GM23248 (cell line): Measurements from ENCODE around the gene TSPAN12. TPM values are rescaled to one million over a fixed set of nuclear protein-coding genes. Genes with fewer than 3 reads are reported as not detected.
"Not testable (repeated sequence)": the region's sequence is repeated elsewhere in the genome, so short reads cannot be mapped to it uniquely, and the experiment has no call there.

Source experiments
- DNase-seq: peaks from one replicate; pipeline ENCODE4 v3.0.0-alpha.2; 2015
- H2AFZ ChIP-seq: fragments of 200-600 bp; sonication (generic); 2 replicates; pipeline ENCODE4 v1.6.1; 2016; ENCODE audit warnings: antibody characterized with exemption
- H3F3A ChIP-seq: fragments of 200-600 bp; sonication (generic); 2 replicates; pipeline ENCODE4 v1.6.1; 2016; ENCODE audit warnings: mild to moderate bottlenecking, antibody characterized with exemption, mixed run types; ENCODE audit not compliant: insufficient read depth
- H3K27ac ChIP-seq: fragments of 200-600 bp; sonication (generic); 2 replicates; pipeline ENCODE4 v1.5.1; 2016; ENCODE audit warnings: mild to moderate bottlenecking
- H3K27me3 ChIP-seq: fragments of 200-600 bp; sonication (generic); replicated peaks from 2 replicates; pipeline ENCODE4 v1.6.1; 2016; ENCODE audit warnings: mild to moderate bottlenecking; ENCODE audit not compliant: insufficient read depth
- H3K36me3 ChIP-seq: fragments of 200-600 bp; sonication (generic); 2 replicates; pipeline ENCODE4 v1.6.1; 2016; ENCODE audit warnings: low read depth, mild to moderate bottlenecking
- H3K4me1 ChIP-seq: fragments of 200-600 bp; sonication (generic); 2 replicates; pipeline ENCODE4 v1.6.1; 2016; ENCODE audit warnings: mild to moderate bottlenecking; ENCODE audit not compliant: insufficient read depth
- H3K4me2 ChIP-seq: fragments of 200-600 bp; sonication (generic); one replicate; pipeline ENCODE4 v1.6.1; 2016; ENCODE audit warnings: mild to moderate bottlenecking; ENCODE audit not compliant: unreplicated experiment
- H3K4me3 ChIP-seq: fragments of 200-600 bp; sonication (generic); 2 replicates; pipeline ENCODE4 v1.5.1; 2016; ENCODE audit warnings: mild to moderate bottlenecking
- H3K79me2 ChIP-seq: fragments of 200-600 bp; sonication (generic); 2 replicates; pipeline ENCODE4 v1.6.1; 2016; ENCODE audit warnings: mild to moderate bottlenecking; ENCODE audit not compliant: insufficient read depth
- H3K9ac ChIP-seq: fragments of 200-600 bp; sonication (generic); 2 replicates; pipeline ENCODE4 v1.6.1; 2016; ENCODE audit warnings: mild to moderate bottlenecking
- H3K9me2 ChIP-seq: fragments of 200-600 bp; sonication (generic); 2 replicates; pipeline ENCODE4 v1.6.1; 2016; ENCODE audit warnings: mixed run types, mild to moderate bottlenecking, moderate library complexity; ENCODE audit not compliant: insufficient read depth
- H3K9me3 ChIP-seq: fragments of 200-600 bp; sonication (generic); one replicate; pipeline ENCODE4 v1.6.1; 2017; ENCODE audit warnings: low read depth
- H4K20me1 ChIP-seq: fragments of 200-600 bp; sonication (generic); 2 replicates; pipeline ENCODE4 v1.6.0; 2016; ENCODE audit not compliant: insufficient read depth
- EZH2 ChIP-seq: fragments of 200-600 bp; sonication (generic); IDR thresholded peaks from 2 replicates; pipeline ENCODE4 v1.6.1; 2018; ENCODE audit warnings: antibody characterized with exemption, mild to moderate bottlenecking; ENCODE audit not compliant: insufficient read depth, poor library complexity, severe bottlenecking
- EZH2phosphoT487 ChIP-seq: fragments of 200-600 bp; sonication (generic); IDR thresholded peaks from 2 replicates; pipeline ENCODE4 v1.6.1; 2018; ENCODE audit warnings: antibody characterized with exemption, moderate library complexity, mild to moderate bottlenecking, low read depth; ENCODE audit not compliant: insufficient read depth
- WGBS, 2 experiments: methylation state at CpG; one replicate each; pipeline ENCODE4 v1.1.6; 2015 to 2017; ENCODE audit warnings: low lambda C conversion rate in 2 of 2, low coverage in 1 of 2; ENCODE audit errors: missing lambda C conversion rate in 2 of 2; 5-methylcytosine and 5-hydroxymethylcytosine counted together
- in situ Hi-C: fragments of 300-500 bp; cut with MboI; formaldehyde crosslinking; loops from 2 replicates; pipeline ENCODE4 v1.15.0; 2020
- polyA plus RNA-seq: library from polyadenylated mRNA; unstranded; fragments of >200 nt; fragmentation: Nextera tagmentation; extraction: Ambion mirVana; gene quantifications from 2 replicates; pipeline ENCODE4 v1.2.1, GENCODE V29; 2016
- total RNA-seq: library from RNA; depleted of rRNA; stranded (reverse); fragments of >200 nt; shearing (Covaris generic); gene quantifications from 2 replicates; pipeline ENCODE4 v1.2.3, GENCODE V29; 2014

The TSPAN12 gene
- total and polyA plus RNA-seq, 2 experiments from 2014 or later: under 0.01 to 0.70 TPM

DNA sequence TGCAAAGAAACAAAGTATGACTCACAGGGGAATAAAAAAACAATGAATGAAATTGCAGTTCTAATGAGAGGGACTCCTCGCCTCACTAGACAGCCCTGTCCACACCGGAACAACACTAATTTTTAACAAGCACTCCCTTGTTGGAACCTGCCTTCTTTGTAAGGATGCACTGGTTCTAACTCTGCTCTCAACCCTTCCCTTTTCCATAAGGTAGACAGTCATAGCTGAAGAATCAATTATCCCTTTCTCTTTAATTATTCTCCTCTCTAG, 65.1 kb downstream of the TSPAN12 start:
- Histone ChIP-seq H3K27me3 (no peaks in the 10 kb centered on the region), H3K4me1 (peaks cover 7% of the 10 kb centered on the region; the same call in 1 of the 2 replicates), H3K4me3 (no peak overlapping the region), H2AFZ (no peak overlapping the region), H3K4me2 (no peak overlapping the region), H3K9ac (no peak overlapping the region), H3K9me3 (no peaks in the 10 kb centered on the region), H3K9me2 (no peaks in the 10 kb centered on the region), H3K27ac (no peak overlapping the region), H4K20me1 (no peaks in the 10 kb centered on the region), H3F3A (no peaks in the 10 kb centered on the region), H3K79me2 (no peaks in the 10 kb centered on the region), H3K36me3 (no peaks in the 10 kb centered on the region)
- WGBS, 2 experiments: 91 to 96% methylated on average over 2 of the region's 2 CpGs
- in situ Hi-C loops: no loop called here
- no peak for DNase-seq
- no peak for TF ChIP-seq EZH2
- TF ChIP-seq EZH2phosphoT487: no peak

DNA sequence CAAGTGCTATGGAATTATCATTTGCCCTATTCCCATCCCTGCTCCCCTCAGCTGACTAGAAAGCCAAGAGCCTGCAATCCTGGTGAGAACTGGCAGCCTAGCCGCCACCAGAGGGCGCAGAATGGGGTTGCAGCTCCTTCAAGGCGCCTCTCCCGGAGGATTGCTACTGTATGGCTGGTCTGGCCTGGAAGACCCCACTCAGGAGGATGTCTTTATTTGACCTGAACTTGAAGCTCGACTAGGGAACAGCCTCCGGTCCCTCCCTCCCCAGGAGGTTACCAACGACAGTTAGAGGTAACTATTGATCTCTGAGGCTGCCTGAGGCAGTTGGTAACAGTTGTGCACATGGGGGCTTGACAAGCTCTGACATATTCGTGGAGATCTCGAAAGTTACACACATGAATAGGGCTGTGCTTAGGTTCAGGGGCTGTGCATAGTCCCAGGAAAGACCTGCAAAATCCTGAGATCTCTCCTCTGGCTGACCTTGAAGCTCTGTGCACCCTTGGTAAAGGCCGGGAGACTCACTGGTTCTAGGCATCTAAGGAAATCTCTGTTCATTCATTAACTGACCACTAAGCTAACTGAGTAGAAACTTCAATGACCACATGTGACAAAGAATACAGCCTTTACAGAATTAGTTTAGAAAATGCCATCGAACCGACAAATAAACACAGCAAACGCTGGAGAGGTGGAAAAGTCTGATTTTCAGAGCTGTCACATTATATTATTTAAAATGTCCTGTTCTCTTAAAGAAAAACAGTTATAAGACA, 65.7 kb downstream of the TSPAN12 start:
- Histone ChIP-seq H3K4me1 (peaks cover 7% of the 10 kb centered on the region; the same call in 1 of the 2 replicates), H3F3A (no peaks in the 10 kb centered on the region), H3K9me2 (no peaks in the 10 kb centered on the region), H3K9me3 (no peaks in the 10 kb centered on the region), H3K27me3 (no peaks in the 10 kb centered on the region), H3K9ac (no peak overlapping the region), H3K36me3 (no peaks in the 10 kb centered on the region), H2AFZ (no peak overlapping the region), H3K27ac (no peak overlapping the region), H3K4me2 (no peak overlapping the region), H3K79me2 (no peaks in the 10 kb centered on the region), H4K20me1 (no peaks in the 10 kb centered on the region), H3K4me3 (no peak overlapping the region)
- in situ Hi-C loops: no loop called here
- no peak for TF ChIP-seq EZH2
- TF ChIP-seq EZH2phosphoT487: no peak
- DNase-seq: peak; percentile 79
- WGBS, 2 experiments: 37 to 43% methylated on average over 13 of the region's 13 CpGs

DNA sequence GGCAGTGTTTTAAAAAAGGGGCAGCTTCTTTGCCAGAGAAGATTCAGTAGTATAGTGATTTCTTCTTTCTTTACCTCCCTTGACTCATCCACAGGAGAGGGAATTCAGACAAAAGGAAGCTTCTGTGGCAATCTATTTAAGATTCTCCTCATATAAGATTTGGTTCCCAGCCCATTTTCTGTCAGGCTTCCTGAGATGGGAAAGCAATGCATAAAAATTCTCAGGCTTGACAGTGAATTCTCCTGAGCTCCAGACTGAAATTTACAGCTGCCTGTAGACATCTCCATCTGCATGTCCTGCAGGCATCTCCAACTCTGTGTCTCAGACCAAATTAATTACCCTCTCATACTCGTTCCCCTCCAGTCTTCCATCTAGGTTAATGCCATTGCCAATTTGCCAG, 72.8 kb downstream of the TSPAN12 start:
- 11 to 18% methylated on average over 1 of the region's 1 CpG for WGBS, 2 experiments
- in situ Hi-C loops: no loop called here
- no peak overlapping the region for H2AFZ ChIP-seq

DNA sequence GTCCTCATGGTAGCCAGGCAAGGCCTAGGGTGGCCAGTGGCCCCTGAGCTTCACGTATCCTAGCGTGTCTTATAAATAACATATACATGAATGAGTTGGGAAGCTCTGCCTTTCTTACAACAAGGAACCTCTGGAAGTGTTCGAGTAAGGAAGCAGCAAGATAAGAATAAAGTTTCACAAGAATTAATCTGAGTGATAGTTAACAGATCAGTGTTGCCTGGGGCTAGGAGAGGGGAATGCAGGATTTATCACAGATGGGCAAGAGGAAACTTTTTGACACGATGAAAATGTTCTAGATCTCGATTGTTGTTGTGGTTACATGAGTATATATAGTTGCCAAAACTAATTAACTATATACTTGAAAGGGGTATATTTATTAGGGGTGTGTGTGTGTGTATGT, 74.2 kb downstream of the TSPAN12 start:
- no peak for TF ChIP-seq EZH2
- no peak for TF ChIP-seq EZH2phosphoT487

More for the DNA sequence above, 72.8 kb downstream of the TSPAN12 start:
- H3K9me2 ChIP-seq: no peaks in the 10 kb centered on the region
- H4K20me1 ChIP-seq: no peaks in the 10 kb centered on the region
- H3K36me3 ChIP-seq: no peaks in the 10 kb centered on the region
- no peaks in the 10 kb centered on the region for H3K4me1 ChIP-seq
- no peak overlapping the region for H3K4me2 ChIP-seq
- no peaks in the 10 kb centered on the region for H3K9me3 ChIP-seq
- no peaks in the 10 kb centered on the region for H3F3A ChIP-seq
- H3K27me3 ChIP-seq: no peaks in the 10 kb centered on the region
- no peaks in the 10 kb centered on the region for H3K79me2 ChIP-seq
- H3K4me3 ChIP-seq: no peak overlapping the region
- no peak overlapping the region for H3K27ac ChIP-seq
- no peak overlapping the region for H3K9ac ChIP-seq
- TF ChIP-seq EZH2phosphoT487 (no peak), EZH2 (no peak)
- no peak for DNase-seq

DNA sequence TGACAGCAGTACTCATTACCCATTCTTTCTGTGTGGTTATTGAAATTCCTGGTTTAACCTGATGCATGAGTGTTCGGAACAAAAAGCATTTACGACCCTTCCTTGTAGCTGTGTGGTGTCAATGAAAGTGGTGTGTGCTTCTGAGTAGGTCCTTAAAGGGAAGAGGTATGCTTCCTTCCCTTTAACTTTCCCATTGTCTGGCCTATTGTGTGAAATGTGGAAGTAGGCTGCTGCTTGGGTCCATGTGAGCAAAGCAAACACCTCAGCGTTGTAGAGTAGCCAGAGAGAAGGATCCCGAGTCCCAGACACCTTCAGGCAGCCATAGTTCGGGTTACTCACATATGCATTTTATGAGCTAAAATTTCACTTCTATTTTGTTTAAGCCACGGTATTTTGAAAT, 74.7 kb downstream of the TSPAN12 start:
- no peaks in the 10 kb centered on the region for H3K9me2 ChIP-seq
- TF ChIP-seq EZH2phosphoT487 (no peak), EZH2 (no peak)
- no peaks in the 10 kb centered on the region for H4K20me1 ChIP-seq
- no peaks in the 10 kb centered on the region for H3K4me1 ChIP-seq
- H3K4me3 ChIP-seq: no peak overlapping the region
- in situ Hi-C loops: no loop called here
- no peak overlapping the region for H3K9ac ChIP-seq
- no peaks in the 10 kb centered on the region for H3K27me3 ChIP-seq
- no peaks in the 10 kb centered on the region for H3K9me3 ChIP-seq
- H3K79me2 ChIP-seq: no peaks in the 10 kb centered on the region
- H3K36me3 ChIP-seq: no peaks in the 10 kb centered on the region
- no peak overlapping the region for H3K4me2 ChIP-seq
- H3F3A ChIP-seq: no peaks in the 10 kb centered on the region
- DNase-seq: no peak
- H3K27ac ChIP-seq: no peak overlapping the region
- H2AFZ ChIP-seq: no peak overlapping the region
- 62 to 72% methylated on average over 6 of the region's 6 CpGs for WGBS, 2 experiments

More for the DNA sequence above, 74.2 kb downstream of the TSPAN12 start:
- no peaks in the 10 kb centered on the region for H3K27me3 ChIP-seq
- no peaks in the 10 kb centered on the region for H3F3A ChIP-seq
- no peaks in the 10 kb centered on the region for H4K20me1 ChIP-seq
- H3K27ac ChIP-seq: no peak overlapping the region
- H3K4me2 ChIP-seq: no peak overlapping the region
- no peaks in the 10 kb centered on the region for H3K4me1 ChIP-seq
- in situ Hi-C loops: no loop called here
- WGBS, 2 experiments: 45 to 55% methylated on average over 5 of the region's 5 CpGs
- H3K9me2 ChIP-seq: no peaks in the 10 kb centered on the region
- H3K36me3 ChIP-seq: no peaks in the 10 kb centered on the region
- no peak overlapping the region for H3K9ac ChIP-seq
- H2AFZ ChIP-seq: no peak overlapping the region
- H3K9me3 ChIP-seq: no peaks in the 10 kb centered on the region
- no peak overlapping the region for H3K4me3 ChIP-seq
- DNase-seq: no peak
- H3K79me2 ChIP-seq: no peaks in the 10 kb centered on the region

DNA sequence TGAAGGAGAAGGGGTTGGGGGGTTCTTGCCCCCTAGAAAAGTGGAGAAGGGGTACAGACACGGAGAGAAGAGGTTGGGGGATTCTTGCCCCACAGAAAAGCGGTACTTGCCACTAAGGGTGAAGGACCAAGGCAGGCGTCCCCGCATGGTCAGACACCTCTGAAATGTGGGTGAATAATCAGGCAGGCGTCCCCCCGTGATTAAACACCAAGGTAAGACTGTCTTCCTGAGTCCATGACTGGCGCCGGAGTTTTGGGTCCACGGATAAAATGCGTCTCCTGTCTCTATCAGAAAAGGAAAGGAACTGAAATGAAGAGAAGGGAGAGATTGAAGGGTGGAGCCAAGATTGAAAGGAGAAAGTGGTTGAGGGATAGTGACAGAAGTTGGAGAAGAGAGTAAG, 76.0 kb downstream of the TSPAN12 start:
- not testable (repeated sequence) for H4K20me1 ChIP-seq, H3K4me3 ChIP-seq

More for the DNA sequence above, 76.0 kb downstream of the TSPAN12 start:
- in situ Hi-C loops, DNase-seq, H3K79me2 ChIP-seq, H3K9me2 ChIP-seq, H3K9me3 ChIP-seq, H3K4me2 ChIP-seq, H3K4me1 ChIP-seq, H3K27me3 ChIP-seq, H3K9ac ChIP-seq, H3K36me3 ChIP-seq, H3K27ac ChIP-seq, H3F3A ChIP-seq, H2AFZ ChIP-seq: not testable (repeated sequence)
- WGBS, 2 experiments: 57 to 66% methylated on average over 10 of the region's 10 CpGs
